Activated CD8-positive, alpha-beta memory T cell treated with anti-CD3 and anti-CD28 coated beads for 24 hours (primary cell): ENCODE measurements around the gene TERT.

Experiments
- DNase-seq: peaks from one replicate; pipeline ENCODE4 v3.0.0-alpha.2; 2020

TERT gene

DNA sequence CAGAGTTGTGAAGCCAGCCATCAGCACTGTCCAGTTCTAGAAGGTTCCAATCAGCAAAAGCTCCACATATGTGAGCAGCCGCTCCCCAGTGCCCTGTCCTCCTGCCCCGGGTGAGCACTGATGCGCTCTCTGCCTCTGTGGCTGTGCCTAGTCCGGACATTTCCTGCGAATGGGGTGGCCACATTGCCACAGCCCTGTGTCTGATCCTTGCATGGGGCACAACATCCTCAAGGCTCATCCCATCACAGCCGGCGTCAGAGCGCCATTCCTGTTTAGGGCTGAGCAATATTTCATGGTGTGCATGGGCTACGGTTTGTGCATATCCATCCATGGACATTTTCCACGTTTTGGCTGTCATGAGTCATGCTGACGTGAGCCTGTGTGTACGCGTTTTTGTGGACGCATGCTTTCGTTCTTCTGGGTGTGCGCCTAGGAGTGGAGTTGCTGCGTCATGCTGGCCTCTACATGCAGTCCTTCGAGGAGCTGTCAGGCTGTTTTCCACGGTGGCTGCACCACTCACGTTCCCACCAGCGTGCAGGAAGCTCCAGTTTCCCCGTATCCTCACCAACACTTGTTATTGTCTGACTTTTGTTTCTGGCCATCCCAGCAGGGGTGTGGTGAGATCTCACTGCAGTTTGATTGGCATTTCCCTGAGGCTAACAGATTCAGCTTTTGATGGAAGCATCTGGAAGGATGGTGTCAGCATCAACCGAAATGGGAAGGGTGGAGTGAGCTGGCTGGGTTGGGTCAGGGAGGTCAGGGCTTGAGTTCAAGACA, 79.4 kb downstream of the TERT start:
- DNase-seq: no peak

GRCh38 chr5:1214936-1215220, 80.0 kb downstream of the TERT start:
- no peak for DNase-seq

- no peak for DNase-seq
Observed at GRCh38 chr5:1214163-1214935, 80.5 kb downstream of the TERT start.

DNA sequence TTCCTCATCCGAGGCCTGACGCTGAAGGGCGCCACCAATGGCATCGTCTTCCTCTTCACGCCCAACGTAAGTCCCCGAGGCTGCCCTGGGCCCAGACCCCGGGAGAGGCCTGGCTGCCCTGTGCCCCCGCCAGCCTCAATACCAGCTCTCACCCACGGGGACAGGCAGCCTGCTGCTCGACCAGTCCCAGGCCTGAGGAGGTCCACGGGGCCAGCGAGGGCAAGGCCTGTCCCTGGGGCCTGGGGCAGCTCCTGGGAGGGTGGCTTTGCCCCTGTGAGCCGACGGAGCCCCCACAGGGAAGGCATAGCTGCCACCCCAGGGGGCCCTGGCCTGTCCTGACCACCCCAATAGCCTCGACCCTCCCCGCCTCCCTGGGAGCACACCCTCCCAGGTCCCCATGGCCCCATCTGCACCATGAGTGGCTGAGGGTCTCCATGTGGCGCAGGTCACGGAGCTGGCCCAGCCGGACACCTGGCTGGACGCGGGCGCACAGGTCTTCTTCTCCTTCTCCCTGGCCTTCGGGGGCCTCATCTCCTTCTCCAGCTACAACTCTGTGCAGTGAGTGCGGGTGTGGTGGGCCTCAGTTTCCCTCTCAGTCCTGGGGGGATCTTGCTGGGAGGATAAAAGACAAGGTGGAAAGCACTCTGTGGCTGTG, 81.2 kb downstream of the TERT start:
- no peak for DNase-seq

DNA sequence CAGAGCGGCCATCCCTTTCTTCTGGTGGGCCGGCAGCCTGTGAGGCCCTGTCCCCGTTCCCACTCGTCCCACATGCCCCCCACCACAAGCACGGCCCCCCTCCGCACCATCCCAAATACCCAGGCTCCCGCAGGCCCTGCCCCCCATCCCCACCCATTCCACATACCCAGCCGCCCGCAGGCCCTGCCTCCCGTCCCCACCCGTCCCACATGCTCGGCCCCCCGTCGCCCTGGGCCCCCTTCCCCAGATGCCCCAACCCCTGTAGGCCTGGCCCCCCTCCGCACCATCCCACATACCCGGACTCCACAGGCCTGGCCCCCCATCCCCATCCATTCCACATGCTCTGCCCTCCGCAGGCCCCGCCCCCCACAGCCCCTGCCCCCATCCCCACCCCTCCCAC, 82.0 kb downstream of the TERT start:
- no peak for DNase-seq

GRCh38 chr5:1212271-1212670, 82.6 kb downstream of the TERT start:
- DNase-seq: no peak

GRCh38 chr5:1211701-1212100, 83.2 kb downstream of the TERT start:
- DNase-seq: no peak

DNA sequence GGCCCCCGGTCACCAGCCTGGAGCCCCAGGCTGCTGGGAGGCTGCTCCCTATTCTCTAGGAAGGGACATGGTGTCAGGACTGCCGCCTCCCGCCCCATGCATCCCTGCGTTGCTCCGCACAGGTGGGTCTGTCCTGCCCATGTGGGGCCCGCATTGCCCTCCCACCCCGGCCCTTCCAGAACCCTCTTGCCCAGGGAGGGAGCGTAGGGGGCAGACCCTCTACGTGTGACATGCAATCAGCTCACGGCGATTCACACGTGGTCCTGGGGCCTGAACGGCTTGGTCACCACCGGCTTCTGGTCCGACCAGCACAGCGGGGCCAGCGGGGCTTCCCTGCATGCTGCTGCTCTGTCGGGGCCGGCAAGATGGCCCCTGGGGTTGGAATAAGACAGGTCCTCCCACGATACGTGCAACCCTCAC, 84.0 kb downstream of the TERT start:
- no peak for DNase-seq

DNA sequence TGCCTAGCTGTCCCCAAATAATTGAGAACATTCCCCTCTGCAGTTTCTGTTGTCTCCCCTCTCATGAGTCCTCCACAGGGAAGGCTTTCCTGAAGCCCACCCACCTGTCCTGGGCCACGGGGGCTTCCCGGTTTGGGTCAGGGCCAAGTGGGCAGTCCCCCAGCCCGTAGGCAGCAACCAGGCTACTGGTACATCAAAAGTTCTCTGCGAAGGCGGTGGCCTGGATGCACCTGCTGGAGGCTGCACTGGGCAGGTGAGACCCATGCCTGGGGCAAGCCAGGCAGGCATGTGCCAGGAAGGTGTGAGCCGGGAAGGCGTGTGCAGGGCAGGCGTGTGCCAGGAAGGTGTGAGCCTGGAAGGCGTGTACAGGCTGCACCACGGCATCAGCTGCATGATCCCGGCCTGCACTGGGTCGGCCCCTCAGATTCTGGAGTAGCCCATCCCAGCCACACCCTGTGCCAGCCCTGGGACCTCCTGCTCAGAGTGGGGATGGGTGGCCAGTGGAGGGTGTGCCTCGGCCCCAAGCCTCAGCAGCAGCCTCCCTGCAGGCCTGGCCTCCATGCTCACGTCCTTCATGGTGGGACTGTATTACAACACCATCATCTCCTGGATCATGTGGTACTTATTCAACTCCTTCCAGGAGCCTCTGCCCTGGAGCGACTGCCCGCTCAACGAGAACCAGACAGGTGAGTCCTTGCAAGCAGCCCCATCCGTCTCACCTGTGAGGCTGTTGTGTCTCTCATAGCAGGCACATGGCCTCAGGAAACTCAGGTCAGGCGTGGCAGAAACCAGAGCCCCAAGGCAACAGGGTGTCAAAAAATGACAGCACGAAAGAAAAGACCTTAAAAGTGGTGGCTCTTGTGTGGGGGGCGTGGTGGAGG, 84.7 kb downstream of the TERT start:
- no peak for DNase-seq

DNA sequence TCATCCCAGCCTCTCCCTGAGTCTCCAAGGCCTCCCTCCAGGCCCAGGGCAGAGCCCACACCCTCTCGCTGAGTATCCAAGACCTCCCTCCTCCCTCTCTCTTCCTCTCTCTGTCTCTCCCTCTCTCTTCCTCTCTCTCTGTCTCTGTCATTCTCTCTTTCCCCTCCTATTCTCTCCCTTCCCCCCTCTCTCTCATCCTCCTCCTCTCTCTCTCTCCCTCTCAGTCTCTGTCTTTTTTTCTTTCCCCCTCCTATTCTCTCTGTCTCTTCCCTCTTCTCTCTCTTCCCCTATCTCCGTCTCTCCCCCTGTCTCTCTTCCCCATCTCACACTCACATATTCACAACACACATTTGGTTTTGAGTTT, 85.4 kb downstream of the TERT start:
- no peak for DNase-seq

DNA sequence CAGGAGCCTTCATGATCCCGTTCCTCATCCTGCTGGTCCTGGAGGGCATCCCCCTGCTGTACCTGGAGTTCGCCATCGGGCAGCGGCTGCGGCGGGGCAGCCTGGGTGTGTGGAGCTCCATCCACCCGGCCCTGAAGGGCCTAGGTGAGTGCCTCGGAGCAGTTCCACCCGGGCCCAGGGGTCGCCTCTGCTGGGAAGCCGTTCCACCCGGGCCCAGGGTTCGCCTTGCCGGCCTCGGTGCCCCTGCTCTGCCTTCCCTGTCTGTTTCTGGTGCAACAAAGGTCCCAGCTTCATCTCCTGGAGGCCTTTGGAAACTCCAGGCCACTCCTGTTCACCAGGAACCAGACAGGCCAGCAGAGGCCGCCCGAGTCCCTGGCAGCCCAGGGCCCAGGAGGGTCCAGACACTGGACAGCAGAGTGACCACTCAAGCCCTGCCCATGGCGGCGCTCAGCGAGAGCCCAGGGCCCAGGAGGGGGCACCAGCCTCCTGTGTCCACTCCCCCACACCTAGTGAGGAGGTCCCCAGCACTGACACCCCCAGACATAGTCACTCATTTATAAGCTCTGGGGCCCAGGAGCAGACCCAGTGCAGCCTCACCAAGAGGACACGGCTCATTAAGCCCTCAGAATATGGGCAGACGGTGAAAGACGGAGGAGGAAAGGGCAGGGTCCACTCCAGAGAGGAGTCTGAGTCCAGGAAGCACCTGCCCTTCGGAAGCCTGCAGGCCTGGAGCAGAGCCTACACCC, 86.0 kb downstream of the TERT start:
- no peak for DNase-seq

- DNase-seq: no peak
Observed at GRCh38 chr5:1208221-1208742, 86.6 kb downstream of the TERT start.

DNA sequence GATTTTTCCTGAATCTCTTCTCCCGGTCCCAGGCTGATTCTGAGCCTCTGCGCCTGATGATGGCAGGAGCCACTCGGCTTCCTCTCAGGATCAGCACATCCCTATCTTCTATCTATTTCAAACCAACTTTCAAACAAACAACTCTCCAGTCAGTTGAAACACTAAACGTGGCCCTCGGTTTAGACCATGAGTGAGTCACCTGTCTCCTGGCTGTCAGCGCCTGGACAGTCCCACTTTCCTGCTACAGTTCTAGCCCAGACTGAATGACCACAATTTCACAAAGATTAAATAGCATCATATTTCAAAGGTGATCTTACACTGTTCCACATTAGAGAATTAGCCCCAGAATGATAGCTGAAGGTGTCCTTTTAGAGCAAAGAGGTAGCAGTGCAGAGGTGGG, 87.3 kb downstream of the TERT start:
- DNase-seq: no peak

DNA sequence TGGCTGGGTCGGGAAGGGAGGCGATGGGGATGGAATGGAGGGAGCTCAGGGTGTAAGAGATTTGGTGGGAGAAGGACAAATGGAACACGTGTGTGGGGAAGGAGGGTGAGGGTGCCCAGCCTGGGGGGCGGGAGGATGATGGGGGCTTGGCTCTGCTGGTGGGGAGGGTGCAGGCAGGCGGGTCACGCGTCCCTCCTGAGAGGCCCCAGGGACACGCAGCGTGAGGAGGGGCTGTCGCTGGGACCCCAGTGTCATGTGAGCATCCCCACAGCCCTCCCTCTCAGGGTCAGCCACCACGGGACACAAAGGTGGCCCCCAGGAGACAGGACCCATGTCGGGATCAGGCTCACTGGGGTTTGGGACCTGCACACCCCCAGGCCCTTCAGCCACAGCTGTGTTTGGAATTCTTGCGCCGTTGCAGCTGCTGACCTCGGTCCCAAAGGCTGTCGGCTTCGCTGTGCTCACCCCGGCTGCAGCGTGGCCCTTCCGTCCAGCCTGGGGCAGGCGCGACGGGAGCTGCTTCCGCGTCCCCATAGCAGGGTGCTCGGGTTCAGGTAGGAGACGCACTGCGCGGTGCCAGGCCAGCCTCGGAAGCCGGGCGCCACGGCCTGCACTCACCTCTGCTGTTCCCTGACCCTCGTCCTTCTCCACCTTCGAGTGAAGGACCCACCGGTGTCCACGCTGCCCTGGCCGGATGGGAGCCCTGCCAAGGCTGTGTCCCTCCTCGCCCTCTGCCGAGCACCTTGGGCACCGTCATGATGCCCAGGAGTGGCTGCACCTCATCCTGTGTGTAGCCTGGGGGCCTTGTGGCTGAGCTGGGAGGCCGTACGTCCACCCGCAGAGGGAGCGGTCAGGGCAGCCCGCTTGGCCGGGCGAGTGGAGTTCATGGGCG, 88.1 kb downstream of the TERT start:
- DNase-seq: no peak

- DNase-seq: no peak
Observed at GRCh38 chr5:1205255-1206180, 89.3 kb downstream of the TERT start.

DNA sequence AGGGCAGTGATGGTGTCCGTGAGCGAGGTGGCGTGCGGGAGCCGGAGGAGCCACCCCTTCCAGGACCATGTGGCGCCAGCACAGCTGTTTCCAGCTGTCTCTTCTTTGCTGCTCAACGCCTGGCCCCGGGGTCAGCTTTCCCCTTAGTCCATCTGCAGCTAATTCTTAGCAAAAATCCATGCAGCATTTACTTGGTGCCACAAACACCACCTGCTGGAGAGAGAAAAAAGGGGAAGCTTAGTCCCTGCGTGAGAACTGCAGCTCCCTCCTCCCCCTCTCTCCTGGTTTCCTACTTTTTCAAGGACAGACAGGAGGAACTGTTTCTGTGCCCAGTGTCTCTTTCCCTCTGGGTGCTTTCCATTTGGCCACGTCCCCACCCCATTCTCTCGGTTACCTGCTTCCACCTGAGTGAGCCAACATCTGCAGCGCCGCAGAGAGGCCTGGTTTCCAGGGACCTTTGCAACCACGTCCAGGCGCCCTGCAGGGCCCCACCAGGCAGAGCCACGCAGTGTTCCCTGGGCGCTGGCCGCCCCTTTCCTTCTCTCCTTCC, 90.1 kb downstream of the TERT start:
- no peak for DNase-seq

DNA sequence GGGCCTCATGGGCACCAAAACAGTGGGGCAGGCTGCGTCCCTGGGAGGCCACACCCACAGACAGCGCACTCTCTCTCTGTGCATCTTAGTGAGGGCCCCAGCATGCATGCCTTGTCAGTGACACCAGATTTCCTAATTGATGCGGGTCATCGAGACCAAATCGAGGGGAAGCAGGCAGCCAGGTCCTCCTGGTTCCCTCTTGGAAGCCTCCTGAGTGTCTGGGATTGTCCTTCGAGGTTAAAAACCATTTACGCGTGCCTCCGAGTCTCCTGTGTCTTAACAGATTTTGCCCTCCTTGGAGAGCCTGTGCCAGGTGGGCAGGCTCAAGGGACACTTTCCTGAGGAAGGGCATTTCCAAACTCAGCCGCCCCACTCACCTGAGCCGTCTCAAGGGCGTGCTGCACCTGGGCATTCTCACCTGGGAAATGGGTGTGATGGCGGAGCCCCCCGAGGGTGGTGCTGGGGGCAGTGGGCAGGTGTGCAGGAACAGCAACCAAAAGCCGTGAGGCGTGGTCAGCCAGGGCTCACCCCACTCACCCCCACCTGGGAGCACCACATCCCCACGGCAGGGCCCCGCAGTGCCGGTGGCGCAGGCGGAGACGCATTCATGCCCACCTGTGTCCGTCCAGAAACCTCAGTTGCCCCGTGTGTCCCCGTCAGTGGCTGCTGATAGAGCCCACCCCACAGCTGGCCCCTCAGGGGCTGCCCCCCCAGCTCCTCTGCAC, 90.7 kb downstream of the TERT start:
- no peak for DNase-seq

DNA sequence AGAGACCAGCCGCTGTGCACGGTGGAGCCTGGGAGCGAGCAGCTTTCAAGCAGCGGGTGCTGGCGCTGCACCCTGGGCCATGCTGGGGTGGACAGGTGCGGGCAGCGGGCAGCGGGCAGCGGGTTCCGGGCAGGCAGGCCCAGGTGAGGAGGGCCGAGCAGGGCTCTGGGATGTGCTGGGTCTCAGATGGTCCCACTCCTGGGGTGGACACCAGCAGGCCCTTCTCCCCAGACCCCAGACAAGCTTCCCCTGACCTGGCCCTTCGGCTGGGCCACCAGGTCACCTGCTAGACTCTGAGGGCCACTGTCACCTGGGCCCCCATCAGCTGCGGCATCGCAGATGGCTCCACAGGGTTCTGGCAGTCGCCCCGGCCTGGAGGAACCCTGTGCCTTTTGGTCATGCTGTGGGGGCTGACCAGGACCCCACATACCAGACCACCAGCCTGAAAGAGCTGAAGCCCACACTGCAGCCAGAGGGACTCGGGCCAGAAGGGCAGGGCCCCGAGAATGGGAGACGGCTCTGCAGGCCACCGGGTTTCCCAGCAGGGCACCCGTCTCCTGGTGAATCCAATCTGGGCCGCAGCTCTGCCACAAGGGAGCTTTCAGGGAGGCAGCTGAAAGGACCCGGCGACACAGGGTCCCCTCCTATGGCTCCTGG, 91.4 kb downstream of the TERT start:
- DNase-seq: no peak
